OCI-LY7 (cell line): ENCODE data around the gene DMD. TPM values are rescaled to one million over a fixed set of nuclear protein-coding genes. Genes with fewer than 3 reads are reported as not detected.
A peak's percentile ranks its signal among the peaks of the same experiment; 100 is the strongest.

Experiments
- BruUV-seq: library from RNA; stranded (reverse); fragments of 400-500 nt; replicated peaks from 2 replicates; lab custom pipeline; 2021; lab: Mats Ljungman, UMichigan
- CTCF ChIA-PET: fragments of 300-600 bp; sonication (Branson Sonifier 250); formaldehyde crosslinking; loops from one replicate; lab custom pipeline; 2022; ENCODE audit warnings: antibody characterized with exemption; ENCODE audit not compliant: unreplicated experiment; lab: Charles Lee
- POLR2A ChIA-PET: fragments of 300-600 bp; sonication (Branson Sonifier 250); formaldehyde crosslinking; loops from one replicate; lab custom pipeline; 2022; ENCODE audit warnings: antibody characterized with exemption; lab: Charles Lee
- DNase-seq: peaks from one replicate; pipeline ENCODE4 v3.0.0-alpha.2; 2015; ENCODE audit warnings: low spot score
- H2AFZ ChIP-seq: fragments of 200-600 bp; sonication (generic), shearing (Covaris generic); 2 replicates; pipeline ENCODE4 v1.6.1; 2014; ENCODE audit warnings: mild to moderate bottlenecking, antibody characterized with exemption, low read length, moderate library complexity
- H3K27ac ChIP-seq: fragments of 200-600 bp; sonication (generic); 2 replicates; pipeline ENCODE4 v1.5.1; 2014; ENCODE audit warnings: mixed run types, low read depth, mild to moderate bottlenecking, moderate library complexity, low read length, inconsistent platforms; ENCODE audit not compliant: poor library complexity, severe bottlenecking
- H3K36me3 ChIP-seq: fragments of 200-600 bp; sonication (generic); 2 replicates; pipeline ENCODE4 v1.6.1; 2014; ENCODE audit warnings: mild to moderate bottlenecking, antibody characterized with exemption, low read length, moderate library complexity, mixed read lengths; ENCODE audit not compliant: insufficient read depth
- H3K4me1 ChIP-seq: fragments of 200-600 bp; sonication (generic); 2 replicates; pipeline ENCODE4 v1.5.1; 2014; ENCODE audit warnings: mild to moderate bottlenecking, low read length; ENCODE audit not compliant: insufficient read depth, poor library complexity, severe bottlenecking
- H3K4me2 ChIP-seq: fragments of 200-600 bp; sonication (generic); 2 replicates; pipeline ENCODE4 v1.6.1; 2014; ENCODE audit warnings: mild to moderate bottlenecking, low read length
- H3K4me3 ChIP-seq: fragments of 200-600 bp; sonication (generic); 2 replicates; pipeline ENCODE4 v1.5.1; 2014; ENCODE audit warnings: mild to moderate bottlenecking, low read depth, low read length; ENCODE audit not compliant: poor library complexity, severe bottlenecking
- H3K79me2 ChIP-seq: fragments of 200-600 bp; sonication (generic); 2 replicates; pipeline ENCODE4 v1.6.1; 2016; ENCODE audit warnings: low read depth, mild to moderate bottlenecking, low read length, moderate library complexity, mixed read lengths; ENCODE audit not compliant: insufficient read depth
- H3K9me2 ChIP-seq: fragments of 200-600 bp; sonication (generic); 2 replicates; pipeline ENCODE4 v1.6.1; 2016; ENCODE audit warnings: mild to moderate bottlenecking, low read length, mixed read lengths; ENCODE audit not compliant: insufficient read depth
- H3K9me3 ChIP-seq: fragments of 200-600 bp; sonication (generic); 2 replicates; pipeline ENCODE4 v1.6.1; 2014; ENCODE audit warnings: mild to moderate bottlenecking, mixed run types, low read length, mixed read lengths
- H4K20me1 ChIP-seq: fragments of 200-600 bp; sonication (generic); 2 replicates; pipeline ENCODE4 v1.6.1; 2014; ENCODE audit warnings: mild to moderate bottlenecking, antibody characterized with exemption, low read length, moderate library complexity, mixed read lengths; ENCODE audit not compliant: insufficient read depth
- EZH2phosphoT487 ChIP-seq: fragments of 200-600 bp; sonication (generic); IDR thresholded peaks from 2 replicates; pipeline ENCODE4 v1.6.1; 2018; ENCODE audit warnings: low read depth, borderline replicate concordance, mild to moderate bottlenecking, mixed run types, antibody characterized with exemption, low read length, moderate library complexity, mixed read lengths
- intact Hi-C: fragments of 100-400 bp; cut with micrococcal nuclease; formaldehyde crosslinking; loops from one replicate; pipeline ENCODE4 v1.10.0; 2022; ENCODE audit not compliant: unreplicated experiment
- total RNA-seq, 2 experiments: library from RNA; depleted of rRNA in 1 of 2; stranded (reverse); fragments of >200 nt in 1 of 2; shearing (Covaris generic) in 1 of 2; gene quantifications; 2 replicates each; pipeline ENCODE4 v1.2.3, GENCODE V29; 2014 to 2022
- TF ChIP-seq, protein P1 (sequence below): fragments of 200-600 bp; sonication (generic); conservative IDR thresholded peaks from 2 replicates; pipeline ENCODE4 v1.5.1; 2014; ENCODE audit warnings: mild to moderate bottlenecking, antibody characterized with exemption, low read length, moderate library complexity, mixed read lengths

The DMD gene
- total RNA-seq, 2 experiments from 2014 or later: 20.5 to 61.4 TPM

DNA sequence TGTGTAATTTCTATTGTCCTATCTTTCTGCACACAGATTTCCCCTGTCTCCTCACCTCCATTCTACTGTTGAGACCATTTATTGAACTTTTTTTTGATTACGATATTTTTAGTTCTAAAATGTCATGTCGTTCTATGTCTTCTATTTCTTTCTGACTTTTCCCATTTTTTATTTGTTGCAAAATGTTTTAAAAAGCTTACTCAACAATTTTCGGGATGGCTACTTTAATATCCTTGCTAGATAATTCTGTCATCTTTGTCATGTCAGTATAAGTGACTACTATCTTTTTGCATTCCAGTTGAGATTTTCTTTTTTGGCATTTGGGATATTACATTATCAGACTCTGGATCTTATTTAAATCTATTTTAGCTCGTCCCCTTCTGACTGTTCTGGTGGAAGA is 7.5 kb upstream of the DMD start:
- H3K36me3 ChIP-seq: no peaks in the 10 kb centered on the region; the same call in 1 of the 2 replicates
- POLR2A ChIA-PET: interaction anchor here (0.6 kb wide), 1 partner anchor 158 kb away, joined by 3 read pairs; no protein-coding TSS in a partner anchor

GRCh38 chrX:33210156-33210555 is 1.2 kb downstream of the DMD start:
- ChIA-PET POLR2A (no interaction called here), CTCF (no interaction called here)
- no peak overlapping the region for H2AFZ ChIP-seq
- H3K4me1 ChIP-seq: no peaks in the 10 kb centered on the region
- TF ChIP-seq, protein P1, sequence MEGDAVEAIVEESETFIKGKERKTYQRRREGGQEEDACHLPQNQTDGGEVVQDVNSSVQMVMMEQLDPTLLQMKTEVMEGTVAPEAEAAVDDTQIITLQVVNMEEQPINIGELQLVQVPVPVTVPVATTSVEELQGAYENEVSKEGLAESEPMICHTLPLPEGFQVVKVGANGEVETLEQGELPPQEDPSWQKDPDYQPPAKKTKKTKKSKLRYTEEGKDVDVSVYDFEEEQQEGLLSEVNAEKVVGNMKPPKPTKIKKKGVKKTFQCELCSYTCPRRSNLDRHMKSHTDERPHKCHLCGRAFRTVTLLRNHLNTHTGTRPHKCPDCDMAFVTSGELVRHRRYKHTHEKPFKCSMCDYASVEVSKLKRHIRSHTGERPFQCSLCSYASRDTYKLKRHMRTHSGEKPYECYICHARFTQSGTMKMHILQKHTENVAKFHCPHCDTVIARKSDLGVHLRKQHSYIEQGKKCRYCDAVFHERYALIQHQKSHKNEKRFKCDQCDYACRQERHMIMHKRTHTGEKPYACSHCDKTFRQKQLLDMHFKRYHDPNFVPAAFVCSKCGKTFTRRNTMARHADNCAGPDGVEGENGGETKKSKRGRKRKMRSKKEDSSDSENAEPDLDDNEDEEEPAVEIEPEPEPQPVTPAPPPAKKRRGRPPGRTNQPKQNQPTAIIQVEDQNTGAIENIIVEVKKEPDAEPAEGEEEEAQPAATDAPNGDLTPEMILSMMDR: no peak
- no peak for TF ChIP-seq EZH2phosphoT487
- peaks cover under 1% of the 10 kb centered on the region; the same call in 1 of the 2 replicates for H3K9me3 ChIP-seq
- DNase-seq: no peak
- no peaks in the 10 kb centered on the region for H3K9me2 ChIP-seq
- intact Hi-C loops: no loop called here
- no peaks in the 10 kb centered on the region for H3K79me2 ChIP-seq
- no peak overlapping the region for H3K27ac ChIP-seq
- no peak overlapping the region for H3K4me2 ChIP-seq
- no TSS peak for BruUV-seq
- no peak overlapping the region for H3K4me3 ChIP-seq
- H3K36me3 ChIP-seq: no peaks in the 10 kb centered on the region; the same call in 1 of the 2 replicates
- H4K20me1 ChIP-seq: no peaks in the 10 kb centered on the region

More for the DNA sequence above, 7.5 kb upstream of the DMD start:
- no peak overlapping the region for H3K27ac ChIP-seq
- H2AFZ ChIP-seq: no peak overlapping the region
- no peaks in the 10 kb centered on the region for H3K79me2 ChIP-seq
- H3K9me3 ChIP-seq: peaks cover 4% of the 10 kb centered on the region; the same call in 1 of the 2 replicates
- intact Hi-C loops: no loop called here
- H3K4me1 ChIP-seq: no peaks in the 10 kb centered on the region
- H3K9me2 ChIP-seq: no peaks in the 10 kb centered on the region
- H3K4me2 ChIP-seq: no peak overlapping the region
- CTCF ChIA-PET: no interaction called here
- no TSS peak for BruUV-seq
- no peak overlapping the region for H3K4me3 ChIP-seq
- DNase-seq: no peak
- H4K20me1 ChIP-seq: no peaks in the 10 kb centered on the region
- TF ChIP-seq EZH2phosphoT487: no peak
- TF ChIP-seq, protein P1: no peak

GRCh38 chrX:33207056-33207455 is 4.3 kb downstream of the DMD start:
- Histone ChIP-seq H3K4me1 (no peaks in the 10 kb centered on the region), H3K36me3 (no peaks in the 10 kb centered on the region; the same call in 1 of the 2 replicates), H4K20me1 (no peaks in the 10 kb centered on the region), H3K9me3 (peaks cover 5% of the 10 kb centered on the region; the same call in 1 of the 2 replicates), H3K4me2 (peak overlapping the region; percentile 9; the same call in 1 of the 2 replicates), H3K79me2 (no peaks in the 10 kb centered on the region), H3K9me2 (no peaks in the 10 kb centered on the region), H3K4me3 (no peak overlapping the region), H2AFZ (peak overlapping the region; percentile 67; the same call in 1 of the 2 replicates), H3K27ac (no peak overlapping the region)
- intact Hi-C loops: no loop called here
- no peak for DNase-seq
- ChIA-PET CTCF (no interaction called here), POLR2A (no interaction called here)
- TF ChIP-seq EZH2phosphoT487: no peak
- no TSS peak for BruUV-seq
